DND-41 (cell line): ENCODE measurements around the gene CPE.

Source experiments
- EZH2 ChIP-seq: IDR thresholded peaks from 3 replicates; pipeline ENCODE4 v1.6.1; 2012; ENCODE audit warnings: borderline replicate concordance, low read depth, mild to moderate bottlenecking, moderate library complexity, low read length, inconsistent platforms; ENCODE audit not compliant: severe bottlenecking
- TF ChIP-seq, protein P1 (sequence below): IDR thresholded peaks from 2 replicates; pipeline ENCODE4 v1.5.1; 2012; ENCODE audit warnings: borderline replicate concordance, low read length, moderate library complexity, mild to moderate bottlenecking; ENCODE audit not compliant: poor library complexity, severe bottlenecking; ENCODE audit errors: extremely low read depth

DNA sequence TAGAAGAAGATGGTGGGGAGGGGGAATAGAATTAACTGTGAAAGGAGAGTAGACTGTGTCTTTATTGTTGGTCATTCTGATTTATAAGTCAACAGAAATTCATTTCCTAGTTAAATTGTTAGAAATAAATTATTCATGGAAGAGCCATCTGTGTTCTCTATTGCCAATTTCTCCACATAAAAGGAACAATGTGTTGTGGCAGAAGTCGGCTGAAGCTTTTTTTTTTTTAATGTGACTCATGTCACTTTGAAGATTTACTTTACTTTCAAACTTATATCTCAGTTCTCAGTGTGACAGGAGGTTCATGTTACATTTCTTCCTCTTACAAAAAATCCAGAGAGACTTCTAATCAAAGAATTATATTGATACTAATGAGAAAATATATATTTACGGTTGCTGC, 60.5 kb downstream of the CPE start:
- TF ChIP-seq EZH2, result no peak
- TF ChIP-seq, protein P1, sequence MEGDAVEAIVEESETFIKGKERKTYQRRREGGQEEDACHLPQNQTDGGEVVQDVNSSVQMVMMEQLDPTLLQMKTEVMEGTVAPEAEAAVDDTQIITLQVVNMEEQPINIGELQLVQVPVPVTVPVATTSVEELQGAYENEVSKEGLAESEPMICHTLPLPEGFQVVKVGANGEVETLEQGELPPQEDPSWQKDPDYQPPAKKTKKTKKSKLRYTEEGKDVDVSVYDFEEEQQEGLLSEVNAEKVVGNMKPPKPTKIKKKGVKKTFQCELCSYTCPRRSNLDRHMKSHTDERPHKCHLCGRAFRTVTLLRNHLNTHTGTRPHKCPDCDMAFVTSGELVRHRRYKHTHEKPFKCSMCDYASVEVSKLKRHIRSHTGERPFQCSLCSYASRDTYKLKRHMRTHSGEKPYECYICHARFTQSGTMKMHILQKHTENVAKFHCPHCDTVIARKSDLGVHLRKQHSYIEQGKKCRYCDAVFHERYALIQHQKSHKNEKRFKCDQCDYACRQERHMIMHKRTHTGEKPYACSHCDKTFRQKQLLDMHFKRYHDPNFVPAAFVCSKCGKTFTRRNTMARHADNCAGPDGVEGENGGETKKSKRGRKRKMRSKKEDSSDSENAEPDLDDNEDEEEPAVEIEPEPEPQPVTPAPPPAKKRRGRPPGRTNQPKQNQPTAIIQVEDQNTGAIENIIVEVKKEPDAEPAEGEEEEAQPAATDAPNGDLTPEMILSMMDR, result no peak
